HG03060 (cell line): ENCODE data around the gene ESRRB.

Experiments
- ATAC-seq: cut with Tn5 transposase; IDR thresholded peaks from one replicate; pipeline ENCODE4 v1.9.1; 2021; ENCODE audit warnings: low read depth, moderate number of reproducible peaks; ENCODE audit not compliant: unreplicated experiment

ESRRB gene

GRCh38 chr14:76396714-76397187 lies 20.8 kb downstream of the ESRRB start:
- ATAC-seq = no peak

- ATAC-seq = no peak
Observed at GRCh38 chr14:76405627-76406026, 29.7 kb downstream of the ESRRB start.

- ATAC-seq = no peak
Observed at GRCh38 chr14:76407449-76408150, 31.7 kb downstream of the ESRRB start.

- ATAC-seq = no peak
Observed at GRCh38 chr14:76408877-76409276, 32.9 kb downstream of the ESRRB start.

GRCh38 chr14:76412501-76412900 lies 36.6 kb downstream of the ESRRB start:
- no peak for ATAC-seq

GRCh38 chr14:76413106-76413961 lies 37.4 kb downstream of the ESRRB start:
- no peak for ATAC-seq

- ATAC-seq = no peak
Observed at GRCh38 chr14:76413962-76414600, 38.1 kb downstream of the ESRRB start.

GRCh38 chr14:76419399-76419798 lies 43.5 kb downstream of the ESRRB start:
- ATAC-seq = no peak

GRCh38 chr14:76420827-76421226 lies 44.9 kb downstream of the ESRRB start:
- ATAC-seq = no peak

GRCh38 chr14:76421662-76422061 lies 45.7 kb downstream of the ESRRB start:
- no peak for ATAC-seq

GRCh38 chr14:76422662-76423061 lies 46.7 kb downstream of the ESRRB start:
- ATAC-seq = no peak

GRCh38 chr14:76423534-76423933 lies 47.6 kb downstream of the ESRRB start:
- ATAC-seq = no peak

GRCh38 chr14:76424359-76424758 lies 48.4 kb downstream of the ESRRB start:
- ATAC-seq = no peak

- no peak for ATAC-seq
Observed at GRCh38 chr14:76426161-76426696, 50.3 kb downstream of the ESRRB start.

- ATAC-seq = no peak
Observed at GRCh38 chr14:76428611-76429010, 52.7 kb downstream of the ESRRB start.

- no peak for ATAC-seq
Observed at GRCh38 chr14:76430017-76430416, 54.1 kb downstream of the ESRRB start.

GRCh38 chr14:76430475-76430980 lies 54.6 kb downstream of the ESRRB start:
- ATAC-seq = no peak

GRCh38 chr14:76431538-76431937 lies 55.6 kb downstream of the ESRRB start:
- ATAC-seq = no peak

GRCh38 chr14:76432827-76433752 lies 57.2 kb downstream of the ESRRB start:
- ATAC-seq = no peak

- no peak for ATAC-seq
Observed at GRCh38 chr14:76434220-76434619, 58.3 kb downstream of the ESRRB start.
